IPS-18a (cell line): ENCODE data around the gene TPST2.

Experiments used
- H3K27ac ChIP-seq: one replicate; pipeline ENCODE4 v1.5.1; 2013; ENCODE audit warnings: low read length
- H3K27me3 ChIP-seq: one replicate; pipeline ENCODE4 v1.6.1; 2013; ENCODE audit warnings: mild to moderate bottlenecking, low read length; ENCODE audit not compliant: control insufficient read depth, insufficient read depth
- H3K36me3 ChIP-seq: one replicate; pipeline ENCODE4 v1.6.1; 2013; ENCODE audit warnings: low read depth, low read length; ENCODE audit not compliant: control insufficient read depth
- H3K4me1 ChIP-seq: one replicate; pipeline ENCODE4 v1.6.1; 2013; ENCODE audit warnings: low read depth, low read length; ENCODE audit not compliant: control insufficient read depth
- H3K4me3 ChIP-seq: one replicate; pipeline ENCODE4 v1.5.1; 2013; ENCODE audit warnings: low read length
- H3K9ac ChIP-seq: one replicate; pipeline ENCODE4 v1.6.1; 2013; ENCODE audit warnings: mild to moderate bottlenecking, low read length, moderate library complexity
- H3K9me3 ChIP-seq: one replicate; pipeline ENCODE4 v1.6.1; 2013; ENCODE audit warnings: low read depth, low read length; ENCODE audit not compliant: control insufficient read depth

TPST2 gene

DNA sequence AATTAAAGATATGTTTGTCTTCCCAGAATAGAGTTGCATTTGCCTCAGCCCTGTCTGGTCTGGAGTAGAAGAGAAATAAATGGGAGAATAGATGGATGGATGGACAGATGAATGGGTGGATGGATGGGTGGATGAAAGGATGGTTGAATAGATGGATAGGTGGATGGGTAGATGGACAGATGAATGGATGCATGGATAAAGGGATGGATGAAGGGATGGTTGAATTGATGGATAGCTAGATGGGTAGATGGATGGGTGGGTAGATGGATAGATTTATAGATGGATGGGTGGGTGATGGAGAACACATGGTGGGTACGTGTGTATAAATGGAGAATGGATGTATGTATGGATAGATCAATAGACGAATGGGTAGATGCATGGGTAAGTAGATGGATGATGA lies 19.4 kb upstream of the TPST2 start:
- peaks cover 17% of the 10 kb centered on the region for H3K27me3 ChIP-seq

DNA sequence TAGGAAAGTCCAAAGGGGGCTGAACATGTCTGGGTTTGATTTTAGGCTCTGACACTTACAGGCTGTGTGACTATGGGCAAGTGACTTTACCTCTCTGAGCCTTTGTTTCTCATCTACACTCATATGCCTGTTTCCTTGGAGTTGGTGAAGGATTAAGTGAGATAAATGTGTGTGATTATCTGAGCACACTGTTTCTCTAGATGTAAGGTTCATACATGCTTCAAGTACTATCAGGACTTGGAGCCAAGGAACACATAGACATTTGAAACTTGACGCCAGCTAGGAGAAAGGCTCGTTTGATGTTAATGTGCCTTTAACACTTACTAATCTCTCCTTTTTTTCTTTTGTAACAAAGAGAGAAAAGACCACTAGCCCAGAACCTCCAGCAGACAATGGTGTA lies 18.2 kb upstream of the TPST2 start:
- Histone ChIP-seq H3K27me3 (peaks cover 14% of the 10 kb centered on the region), H3K27ac (no peak overlapping the region), H3K36me3 (no peaks in the 10 kb centered on the region), H3K4me1 (peaks cover 36% of the 10 kb centered on the region), H3K9me3 (no peaks in the 10 kb centered on the region), H3K4me3 (no peak overlapping the region), H3K9ac (no peak overlapping the region)

More for the DNA sequence above, 19.4 kb upstream of the TPST2 start:
- Histone ChIP-seq H3K27ac (no peak overlapping the region), H3K4me1 (peaks cover 44% of the 10 kb centered on the region), H3K9me3 (no peaks in the 10 kb centered on the region), H3K9ac (no peak overlapping the region), H3K36me3 (no peaks in the 10 kb centered on the region), H3K4me3 (no peak overlapping the region)

DNA sequence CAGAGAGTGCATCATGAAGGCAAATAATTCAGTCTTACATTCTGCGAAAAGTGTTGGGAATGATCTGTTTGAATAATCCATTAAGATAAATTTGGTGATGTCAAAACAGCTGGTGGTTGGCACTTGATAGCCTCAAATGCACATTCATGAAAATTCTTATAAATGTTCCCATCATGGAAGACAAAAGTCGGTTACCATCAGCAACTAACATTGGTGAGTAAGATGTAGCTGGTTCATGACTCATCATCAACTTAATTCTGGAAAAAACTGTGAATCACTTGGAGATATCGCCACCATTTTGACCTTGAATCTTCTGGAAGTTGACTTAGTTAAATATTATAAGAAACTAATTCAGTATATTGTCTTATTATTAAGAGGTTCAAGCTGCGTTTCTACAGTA lies 16.7 kb upstream of the TPST2 start:
- H3K4me1 ChIP-seq, result peaks cover 22% of the 10 kb centered on the region
- no peaks in the 10 kb centered on the region for H3K9me3 ChIP-seq
- H3K4me3 ChIP-seq, result no peak overlapping the region
- H3K9ac ChIP-seq, result no peak overlapping the region
- no peaks in the 10 kb centered on the region for H3K36me3 ChIP-seq
- no peak overlapping the region for H3K27ac ChIP-seq
- no peaks in the 10 kb centered on the region for H3K27me3 ChIP-seq

DNA sequence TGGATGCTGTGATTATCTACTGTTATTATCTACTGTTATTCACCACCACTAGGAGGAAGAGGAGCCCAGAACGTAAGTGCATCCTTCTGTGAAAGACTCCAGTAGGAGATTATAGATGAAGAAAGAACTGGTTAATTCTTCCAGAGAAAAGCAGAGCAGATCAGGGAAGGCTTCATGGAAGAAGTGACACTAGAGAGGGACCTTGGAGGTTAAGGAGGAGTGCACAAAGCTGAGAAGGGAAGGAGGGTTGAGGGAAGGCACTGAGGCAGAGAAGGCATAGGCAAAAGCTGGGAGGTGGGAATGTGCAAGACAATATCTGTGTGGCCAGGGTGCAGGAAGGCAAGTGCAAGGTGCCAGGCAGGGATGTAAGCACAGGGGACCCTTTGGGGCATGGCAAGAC lies 14.4 kb upstream of the TPST2 start:
- H3K27me3 ChIP-seq, result no peaks in the 10 kb centered on the region
- no peak overlapping the region for H3K27ac ChIP-seq
- H3K36me3 ChIP-seq, result no peaks in the 10 kb centered on the region
- H3K4me1 ChIP-seq, result peaks cover 19% of the 10 kb centered on the region
- H3K9ac ChIP-seq, result no peak overlapping the region
- H3K4me3 ChIP-seq, result no peak overlapping the region
- no peaks in the 10 kb centered on the region for H3K9me3 ChIP-seq

DNA sequence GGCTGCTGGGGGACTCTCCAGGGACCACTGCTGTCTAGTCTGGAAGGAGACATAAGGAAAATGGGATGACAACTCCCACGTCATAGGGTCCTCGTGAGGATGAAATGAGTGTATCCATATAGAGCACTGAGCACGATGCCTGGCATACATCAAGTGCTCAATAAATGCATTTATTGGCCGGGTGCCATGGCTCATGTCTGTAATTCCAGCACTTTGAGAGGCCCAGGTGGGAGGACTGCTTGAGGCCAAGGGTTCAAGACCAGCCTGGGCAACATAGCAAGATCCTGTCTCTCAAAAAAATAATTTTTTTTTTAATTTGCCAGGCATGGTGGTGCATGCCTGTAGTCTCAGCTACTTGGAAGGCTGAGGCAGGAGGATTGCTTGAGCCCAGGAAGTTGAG lies 12.2 kb upstream of the TPST2 start:
- Histone ChIP-seq H3K36me3 (no peaks in the 10 kb centered on the region), H3K4me1 (no peaks in the 10 kb centered on the region), H3K4me3 (no peak overlapping the region), H3K27ac (no peak overlapping the region), H3K9ac (no peak overlapping the region), H3K27me3 (no peaks in the 10 kb centered on the region), H3K9me3 (no peaks in the 10 kb centered on the region)

DNA sequence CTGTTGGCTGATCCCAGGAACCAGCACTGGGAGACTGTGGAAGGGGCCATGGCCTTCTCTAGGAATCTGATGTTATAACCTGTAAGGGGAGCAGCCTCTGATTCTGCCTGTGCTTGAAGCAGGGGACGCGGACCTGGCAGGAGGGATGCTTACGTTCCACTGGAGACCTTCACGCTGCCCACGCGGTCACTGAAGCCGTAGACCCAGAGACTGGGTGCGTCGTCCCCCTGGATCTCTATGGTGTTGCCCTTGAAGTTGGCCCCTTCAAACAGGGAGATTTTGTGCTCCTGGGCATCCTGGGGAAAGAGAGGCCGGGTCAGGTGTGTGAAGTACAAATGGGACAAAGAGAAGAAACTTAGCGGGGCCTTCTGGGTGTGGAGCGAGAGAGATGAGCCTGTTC lies 11.8 kb upstream of the TPST2 start:
- Histone ChIP-seq H3K4me1 (no peaks in the 10 kb centered on the region), H3K9ac (no peak overlapping the region), H3K9me3 (no peaks in the 10 kb centered on the region), H3K4me3 (no peak overlapping the region), H3K27ac (no peak overlapping the region), H3K27me3 (no peaks in the 10 kb centered on the region), H3K36me3 (no peaks in the 10 kb centered on the region)

DNA sequence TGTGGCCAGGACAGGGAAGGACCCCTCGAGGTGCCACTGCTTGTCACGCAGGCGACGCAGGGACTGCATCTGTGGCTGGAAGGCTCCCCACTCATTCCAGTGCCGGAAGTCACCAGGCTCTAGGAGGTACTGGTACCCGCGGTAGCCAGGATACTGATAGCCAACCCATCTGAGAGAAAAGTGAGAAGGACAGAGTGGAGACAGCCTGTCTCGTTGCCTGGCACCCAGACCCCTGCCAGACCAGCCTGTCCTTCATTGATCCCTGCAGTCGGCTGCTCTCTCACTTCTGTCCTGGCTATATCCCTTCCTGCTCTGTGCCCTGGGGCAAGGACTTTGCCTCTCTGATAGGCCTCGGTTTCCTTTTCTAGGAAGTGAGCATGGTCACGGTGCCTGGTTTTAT lies 9.6 kb upstream of the TPST2 start:
- Histone ChIP-seq H3K36me3 (no peaks in the 10 kb centered on the region), H3K4me3 (no peak overlapping the region), H3K27ac (no peak overlapping the region), H3K9me3 (no peaks in the 10 kb centered on the region), H3K4me1 (no peaks in the 10 kb centered on the region), H3K27me3 (no peaks in the 10 kb centered on the region), H3K9ac (no peak overlapping the region)

DNA sequence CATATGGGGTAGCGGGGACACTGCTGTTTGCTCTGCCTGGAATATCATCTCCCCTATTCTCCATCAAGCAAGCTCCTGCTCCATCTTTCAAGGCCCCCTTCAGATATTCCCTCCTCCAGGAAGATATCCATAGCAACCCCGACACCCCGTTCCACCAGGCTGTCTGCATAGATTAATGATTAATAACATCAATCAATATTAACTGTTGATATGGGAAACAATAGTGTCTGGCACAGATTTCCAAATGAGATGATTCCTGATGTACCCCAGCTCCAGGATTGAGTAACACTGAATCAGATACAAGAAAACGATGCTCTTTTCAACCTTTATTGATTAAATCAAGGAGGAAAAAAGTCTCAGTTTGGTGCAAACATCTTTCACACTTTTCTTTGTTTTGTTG lies 7.5 kb upstream of the TPST2 start:
- Histone ChIP-seq H3K36me3 (no peaks in the 10 kb centered on the region), H3K9me3 (no peaks in the 10 kb centered on the region), H3K4me1 (no peaks in the 10 kb centered on the region), H3K4me3 (no peak overlapping the region), H3K27ac (no peak overlapping the region), H3K9ac (no peak overlapping the region), H3K27me3 (no peaks in the 10 kb centered on the region)

DNA sequence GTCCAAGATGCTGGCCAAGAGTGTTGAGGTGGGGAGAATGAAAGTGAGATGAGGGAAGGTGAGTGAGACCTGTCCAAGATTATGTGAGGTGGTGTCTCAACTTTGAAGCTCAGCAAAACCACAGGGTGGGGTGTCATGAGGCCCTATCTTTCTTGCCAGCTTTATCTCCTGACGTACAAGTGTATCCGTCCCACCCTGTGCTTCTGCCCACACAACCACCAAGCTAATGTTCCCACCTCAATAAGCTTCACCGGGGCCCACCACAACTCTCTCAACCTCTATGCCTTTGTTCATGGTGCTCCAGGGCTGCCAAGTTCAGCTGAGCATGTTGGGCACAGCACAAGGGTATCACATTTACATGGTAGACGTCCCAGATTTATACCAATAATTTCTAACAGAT lies 7.1 kb upstream of the TPST2 start:
- no peak overlapping the region for H3K4me3 ChIP-seq
- no peak overlapping the region for H3K27ac ChIP-seq
- no peak overlapping the region for H3K9ac ChIP-seq
- H3K9me3 ChIP-seq, result no peaks in the 10 kb centered on the region
- no peaks in the 10 kb centered on the region for H3K4me1 ChIP-seq
- H3K36me3 ChIP-seq, result no peaks in the 10 kb centered on the region
- H3K27me3 ChIP-seq, result no peaks in the 10 kb centered on the region

DNA sequence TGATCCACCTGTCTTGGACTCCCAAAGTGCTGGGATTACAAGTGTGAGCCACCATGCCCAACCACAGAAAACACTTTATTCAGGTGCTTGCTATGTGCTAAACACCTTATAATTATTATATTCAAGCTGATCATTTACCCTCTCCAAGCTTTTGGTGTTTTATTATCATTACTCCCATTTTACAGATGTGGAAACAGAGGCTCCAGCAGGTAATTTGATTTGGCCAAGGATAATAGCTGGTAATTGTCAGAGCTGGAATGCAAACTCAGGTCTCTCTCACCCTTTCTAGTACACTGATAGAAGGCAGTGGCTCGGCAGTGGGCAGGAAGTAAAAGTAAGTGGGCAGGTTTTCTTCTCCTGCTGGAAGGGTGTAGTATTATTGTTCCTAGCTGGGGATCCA lies 3.8 kb upstream of the TPST2 start:
- H3K9me3 ChIP-seq, result no peaks in the 10 kb centered on the region
- H3K4me3 ChIP-seq, result no peak overlapping the region
- H3K9ac ChIP-seq, result no peak overlapping the region
- no peaks in the 10 kb centered on the region for H3K36me3 ChIP-seq
- no peaks in the 10 kb centered on the region for H3K27me3 ChIP-seq
- peaks cover 7% of the 10 kb centered on the region for H3K4me1 ChIP-seq
- H3K27ac ChIP-seq, result no peak overlapping the region

DNA sequence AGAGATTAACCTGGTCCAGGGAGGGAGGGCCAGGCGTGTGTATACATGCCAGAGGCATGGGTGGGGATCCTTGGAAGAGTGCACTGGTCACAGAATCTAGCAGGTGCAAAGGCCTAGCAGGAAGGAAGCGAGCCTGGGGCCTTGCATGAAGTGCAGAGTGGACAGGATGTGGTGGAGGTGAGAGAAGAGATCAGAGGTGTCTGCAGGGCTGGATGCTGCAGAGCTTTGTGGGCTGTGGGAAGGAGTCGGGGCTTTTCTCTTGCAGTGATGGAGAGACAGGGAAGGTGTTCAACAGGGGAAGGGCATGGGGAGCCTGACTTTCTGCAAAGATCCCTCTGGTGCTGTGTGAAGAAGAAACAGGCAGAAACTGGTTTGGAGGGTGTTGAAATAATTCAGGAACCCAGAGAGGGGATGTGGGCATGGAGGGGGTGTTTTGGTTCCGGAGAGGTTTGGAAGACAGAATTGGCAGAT lies 2.5 kb upstream of the TPST2 start:
- H3K27ac ChIP-seq, result no peak overlapping the region
- peaks cover 4% of the 10 kb centered on the region for H3K36me3 ChIP-seq
- H3K4me1 ChIP-seq, result peaks cover 7% of the 10 kb centered on the region
- H3K27me3 ChIP-seq, result no peaks in the 10 kb centered on the region
- H3K4me3 ChIP-seq, result no peak overlapping the region
- H3K9ac ChIP-seq, result no peak overlapping the region
- H3K9me3 ChIP-seq, result no peaks in the 10 kb centered on the region

DNA sequence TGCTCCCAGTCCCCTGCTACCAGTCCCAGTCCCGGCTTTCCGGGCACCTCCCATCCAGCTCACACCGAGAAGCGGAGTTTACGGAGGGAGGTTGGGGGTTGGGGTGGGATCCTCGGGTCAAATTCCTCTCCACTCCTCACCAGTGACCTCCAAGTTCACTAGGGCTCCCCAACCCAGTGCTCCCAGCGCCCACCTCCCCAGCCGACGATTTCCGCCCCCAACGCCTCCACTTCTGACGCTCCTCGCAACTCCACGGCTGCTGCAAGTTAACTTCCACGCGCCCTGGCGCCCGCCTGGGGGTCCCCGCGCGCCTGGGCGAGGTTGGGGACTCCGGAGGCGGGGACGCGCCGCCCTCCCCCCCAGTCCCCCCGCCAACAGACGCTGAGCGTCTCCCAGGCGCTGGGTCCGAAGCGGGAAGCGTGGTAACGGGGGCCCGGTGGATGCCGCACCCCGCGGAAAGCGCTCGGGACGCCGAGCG lies 526 bp downstream of the TPST2 start:
- Histone ChIP-seq H3K4me1 (peaks cover 16% of the 10 kb centered on the region), H3K9me3 (no peaks in the 10 kb centered on the region), H3K27ac (no peak overlapping the region), H3K27me3 (no peaks in the 10 kb centered on the region), H3K4me3 (peak overlapping the region; percentile 87), H3K36me3 (peaks cover 11% of the 10 kb centered on the region), H3K9ac (peak overlapping the region; percentile 77)
